Activated T-helper 2 cell treated with anti-CD3 and anti-CD28 coated beads, Interferon-gamma antibody, Interleukin-2, Interleukin-4, amounts not matched to agents 10 μg/mL and 5 μg/mL and 100 μg/mL, durations not matched to agents 14 hours and 24 hours and 36 hours (primary cell): ENCODE results near the gene SPECC1. TPM values are rescaled to one million over a fixed set of nuclear protein-coding genes. Genes with fewer than 3 reads are reported as not detected.
"Not testable (repeated sequence)": the region's sequence is repeated elsewhere in the genome, so short reads cannot be mapped to it uniquely, and the experiment has no call there.

ENCODE experiments used
- DNase-seq: peaks from one replicate; pipeline ENCODE4 v3.0.0; 2021; ENCODE audit warnings: low spot score
- H3K27ac Mint-ChIP-seq: one replicate; pipeline ENCODE4 v1.8.0; 2021; ENCODE audit warnings: mixed read lengths
- H3K27me3 Mint-ChIP-seq: one replicate; pipeline ENCODE4 v1.8.0; 2021; ENCODE audit warnings: low read depth, mixed read lengths
- H3K36me3 Mint-ChIP-seq: one replicate; pipeline ENCODE4 v1.8.0; 2021; ENCODE audit warnings: low read depth, mixed read lengths
- H3K4me1 Mint-ChIP-seq: one replicate; pipeline ENCODE4 v1.8.0; 2021; ENCODE audit warnings: low read depth, mixed read lengths
- H3K4me3 Mint-ChIP-seq: one replicate; pipeline ENCODE4 v1.8.0; 2021; ENCODE audit warnings: low read depth, mild to moderate bottlenecking, moderate library complexity, mixed read lengths
- H3K9me3 Mint-ChIP-seq: one replicate; pipeline ENCODE4 v1.8.0; 2021; ENCODE audit warnings: mixed read lengths
- intact Hi-C: fragments of 100-400 bp; cut with micrococcal nuclease; formaldehyde crosslinking; loops from one replicate; pipeline ENCODE4 v1.15.1; 2023
- total RNA-seq: library from RNA; stranded (reverse); gene quantifications from 2 replicates; pipeline ENCODE4 v1.2.3, GENCODE V29; 2022

The SPECC1 gene
- total RNA-seq, 1 donor from 2014 or later, result 6.8 TPM

GRCh38 chr17:20228860-20229259 is 219.7 kb downstream of the SPECC1 start:
- H3K27me3 Mint-ChIP-seq, result no peaks in the 10 kb centered on the region
- no peak overlapping the region for H3K4me3 Mint-ChIP-seq
- intact Hi-C loops, result no loop called here
- H3K27ac Mint-ChIP-seq, result no peak overlapping the region
- H3K4me1 Mint-ChIP-seq, result peaks cover 43% of the 10 kb centered on the region
- no peaks in the 10 kb centered on the region for H3K36me3 Mint-ChIP-seq
- DNase-seq, result no peak
- H3K9me3 Mint-ChIP-seq, result no peaks in the 10 kb centered on the region

GRCh38 chr17:20230924-20231323 is 221.8 kb downstream of the SPECC1 start:
- Mint-ChIP-seq H3K27ac (no peak overlapping the region), H3K4me3 (no peak overlapping the region), H3K27me3 (no peaks in the 10 kb centered on the region), H3K4me1 (peaks cover 64% of the 10 kb centered on the region), H3K36me3 (peaks cover 7% of the 10 kb centered on the region), H3K9me3 (no peaks in the 10 kb centered on the region)
- intact Hi-C loops, result loop anchor here (5.0 kb wide), 1 partner anchor 74 kb away; no protein-coding TSS in a partner anchor
- DNase-seq, result no peak

DNA sequence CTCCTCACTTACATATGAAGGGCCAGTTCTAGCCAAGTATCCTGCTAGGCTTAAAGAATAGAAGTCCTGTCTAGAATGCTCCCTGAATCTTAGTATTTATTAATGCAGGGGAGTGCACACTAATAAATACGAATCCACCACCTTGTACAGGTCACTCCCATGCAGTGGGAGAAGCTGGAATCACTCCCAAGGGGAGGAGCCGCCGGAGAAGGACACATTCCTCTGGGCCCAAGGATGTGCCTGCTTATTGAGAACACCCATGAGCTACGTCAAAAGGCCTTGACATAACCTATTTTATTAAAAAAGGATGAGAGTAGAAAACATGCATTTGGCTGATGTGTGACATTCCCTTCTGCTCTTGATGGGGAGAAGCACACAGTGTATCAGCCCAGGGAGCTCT is 223.5 kb downstream of the SPECC1 start:
- Mint-ChIP-seq H3K27me3 (no peaks in the 10 kb centered on the region), H3K4me3 (no peak overlapping the region), H3K36me3 (peaks cover 7% of the 10 kb centered on the region), H3K9me3 (no peaks in the 10 kb centered on the region), H3K27ac (no peak overlapping the region), H3K4me1 (peaks cover 55% of the 10 kb centered on the region)
- no peak for DNase-seq
- intact Hi-C loops, result loop anchor here (5.0 kb wide), 1 partner anchor 75 kb away; no protein-coding TSS in a partner anchor

DNA sequence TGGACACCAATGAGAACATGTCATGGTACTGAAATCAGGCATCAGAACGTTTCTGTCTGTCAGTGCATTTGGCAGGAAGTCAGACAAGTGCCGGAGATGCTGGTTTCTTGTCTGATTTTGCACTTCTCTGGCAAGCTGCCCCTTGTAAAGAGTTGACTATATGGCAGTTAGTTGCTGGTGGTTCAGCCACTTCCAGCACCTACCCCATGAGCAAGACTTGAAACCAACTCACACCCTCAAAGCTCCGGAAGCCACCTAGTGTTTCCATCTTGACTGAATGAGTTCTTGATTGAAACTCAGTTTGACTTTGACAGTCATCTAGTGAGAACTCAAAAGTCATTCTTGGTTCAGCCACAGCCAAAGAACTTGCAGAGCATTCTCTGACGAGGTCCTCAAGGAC is 225.1 kb downstream of the SPECC1 start:
- Mint-ChIP-seq H3K27ac (peak overlapping the region; percentile 91), H3K9me3 (no peaks in the 10 kb centered on the region), H3K27me3 (no peaks in the 10 kb centered on the region), H3K36me3 (peaks cover 7% of the 10 kb centered on the region), H3K4me3 (peak overlapping the region; percentile 64), H3K4me1 (peaks cover 45% of the 10 kb centered on the region)
- DNase-seq, result peak; percentile 69
- intact Hi-C loops, result loop anchor here (1.0 to 5.0 kb wide), 3 partner anchors 15 to 77 kb away; no protein-coding TSS in a partner anchor

- H3K4me1 Mint-ChIP-seq, result peaks cover 36% of the 10 kb centered on the region
Observed at GRCh38 chr17:20235747-20236146, 226.6 kb downstream of the SPECC1 start.

DNA sequence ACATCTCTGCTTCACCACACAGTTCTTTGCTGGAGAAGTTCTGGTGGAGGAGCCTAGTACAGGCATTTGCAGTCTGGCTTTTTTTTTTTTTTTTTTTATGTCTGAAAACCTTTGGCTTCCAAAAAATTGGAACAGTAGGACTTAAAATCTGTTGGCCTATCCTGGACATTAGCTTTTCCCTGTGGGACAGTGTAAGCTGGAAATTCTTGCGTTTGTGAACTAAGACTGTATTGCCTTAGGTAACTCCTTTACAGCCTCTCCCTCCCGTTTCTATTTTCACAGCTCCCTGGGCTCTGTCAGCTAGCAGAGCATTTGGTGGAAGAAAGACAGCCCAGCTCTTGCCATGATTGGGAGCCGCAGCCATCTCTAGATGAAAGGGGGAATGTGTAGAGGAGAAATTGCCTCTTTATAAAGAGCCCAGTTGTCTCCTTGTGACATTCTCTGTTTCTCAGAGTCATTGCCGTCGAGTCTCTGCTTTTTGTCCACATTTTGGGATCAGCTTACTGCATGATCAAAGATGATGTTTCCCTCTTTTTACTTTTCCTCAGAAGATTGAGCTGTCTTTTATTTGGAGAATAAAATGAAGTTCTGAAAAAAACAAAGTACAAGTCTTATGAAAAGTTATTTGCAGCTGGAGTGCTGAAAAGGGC is 227.5 kb downstream of the SPECC1 start:
- no peak for DNase-seq
- Mint-ChIP-seq H3K9me3 (no peaks in the 10 kb centered on the region), H3K4me1 (peaks cover 35% of the 10 kb centered on the region), H3K4me3 (no peak overlapping the region), H3K27ac (no peak overlapping the region), H3K36me3 (peaks cover 7% of the 10 kb centered on the region), H3K27me3 (no peaks in the 10 kb centered on the region)
- intact Hi-C loops, result no loop called here

More at GRCh38 chr17:20235747-20236146, 226.6 kb downstream of the SPECC1 start:
- Mint-ChIP-seq H3K4me3 (no peak overlapping the region), H3K27ac (no peak overlapping the region), H3K9me3 (no peaks in the 10 kb centered on the region), H3K36me3 (peaks cover 7% of the 10 kb centered on the region), H3K27me3 (no peaks in the 10 kb centered on the region)
- no peak for DNase-seq
- intact Hi-C loops, result loop anchor here (2.0 kb wide), 1 partner anchor 13 kb away; no protein-coding TSS in a partner anchor

DNA sequence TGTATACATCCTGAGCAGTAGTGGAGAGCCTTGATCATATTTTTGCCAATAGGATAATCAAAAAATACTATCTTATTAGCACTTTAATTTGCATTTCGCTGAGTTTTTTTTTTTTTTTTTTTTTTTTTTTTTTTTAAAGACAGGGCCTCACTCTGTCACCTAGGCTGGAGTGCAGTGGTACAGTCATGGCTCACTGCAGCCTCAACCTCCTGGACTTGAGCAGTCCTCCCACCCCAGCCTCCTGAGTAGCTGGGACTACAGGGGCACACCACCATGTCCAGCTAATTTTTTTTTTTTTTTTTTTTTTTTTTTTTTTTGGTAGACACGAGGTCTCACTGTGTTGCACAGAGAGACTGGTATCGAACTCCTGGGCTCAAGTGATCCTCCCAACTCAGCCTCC is 230.6 kb downstream of the SPECC1 start:
- H3K4me3 Mint-ChIP-seq, H3K27ac Mint-ChIP-seq, H3K9me3 Mint-ChIP-seq, intact Hi-C loops, H3K36me3 Mint-ChIP-seq, DNase-seq, H3K27me3 Mint-ChIP-seq: not testable (repeated sequence)
- peaks cover 12% of the 10 kb centered on the region for H3K4me1 Mint-ChIP-seq

- Mint-ChIP-seq H3K36me3 (peaks cover 5% of the 10 kb centered on the region), H3K4me3 (no peak overlapping the region), H3K4me1 (peaks cover 11% of the 10 kb centered on the region), H3K27ac (no peak overlapping the region), H3K9me3 (no peaks in the 10 kb centered on the region), H3K27me3 (no peaks in the 10 kb centered on the region)
- DNase-seq, result no peak
- intact Hi-C loops, result no loop called here
Observed at GRCh38 chr17:20241855-20242254, 232.7 kb downstream of the SPECC1 start.

DNA sequence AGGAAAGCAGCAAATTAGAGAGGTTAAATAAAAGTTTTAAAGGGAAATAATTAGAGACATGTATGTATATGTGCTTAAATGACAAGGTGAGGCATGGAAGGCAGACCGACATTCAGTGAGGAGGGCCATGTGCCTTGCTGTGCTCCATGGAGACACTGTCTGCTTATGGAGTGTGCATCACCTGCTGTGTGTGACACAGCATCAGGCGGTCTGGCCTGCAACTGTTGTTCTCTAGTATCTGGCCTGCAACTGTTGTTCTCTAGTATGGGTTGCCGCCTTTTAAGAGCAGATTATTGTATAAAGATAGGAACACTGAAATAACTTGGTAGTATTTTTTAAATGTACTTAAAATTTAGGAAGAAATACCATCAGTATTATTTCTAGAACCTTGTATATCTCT is 233.1 kb downstream of the SPECC1 start:
- intact Hi-C loops, result no loop called here
- no peaks in the 10 kb centered on the region for H3K27me3 Mint-ChIP-seq
- no peaks in the 10 kb centered on the region for H3K9me3 Mint-ChIP-seq
- peaks cover 15% of the 10 kb centered on the region for H3K4me1 Mint-ChIP-seq
- H3K4me3 Mint-ChIP-seq, result no peak overlapping the region
- no peak overlapping the region for H3K27ac Mint-ChIP-seq
- DNase-seq, result no peak
- H3K36me3 Mint-ChIP-seq, result peaks cover 5% of the 10 kb centered on the region

DNA sequence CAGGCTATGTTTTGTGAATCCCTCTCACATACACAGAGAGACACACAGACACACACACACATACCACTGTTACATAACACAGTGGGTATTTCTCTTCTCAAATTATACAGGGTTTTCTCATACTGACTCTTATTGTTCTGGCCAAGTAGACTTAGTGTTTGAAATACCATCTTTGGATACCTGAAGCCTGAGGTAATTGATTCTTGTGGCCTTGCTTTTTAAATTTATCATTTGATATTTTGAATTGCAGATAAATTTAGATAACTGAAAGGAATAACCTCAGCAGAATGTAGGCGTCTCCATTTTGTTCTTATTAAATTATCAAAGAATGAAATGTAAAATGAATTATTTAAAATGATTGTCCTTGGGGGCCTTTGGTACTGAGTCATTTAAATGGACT is 234.4 kb downstream of the SPECC1 start:
- H3K27me3 Mint-ChIP-seq, result no peaks in the 10 kb centered on the region
- intact Hi-C loops, result no loop called here

GRCh38 chr17:20244671-20245070 is 235.5 kb downstream of the SPECC1 start:
- no peak for DNase-seq
- intact Hi-C loops, result no loop called here
- Mint-ChIP-seq H3K27ac (no peak overlapping the region), H3K36me3 (peaks cover 7% of the 10 kb centered on the region), H3K9me3 (no peaks in the 10 kb centered on the region), H3K4me1 (peaks cover 19% of the 10 kb centered on the region), H3K27me3 (no peaks in the 10 kb centered on the region), H3K4me3 (no peak overlapping the region)

More for the DNA sequence above, 234.4 kb downstream of the SPECC1 start:
- Mint-ChIP-seq H3K27ac (no peak overlapping the region), H3K9me3 (no peaks in the 10 kb centered on the region), H3K4me1 (peaks cover 15% of the 10 kb centered on the region), H3K4me3 (no peak overlapping the region), H3K36me3 (peaks cover 5% of the 10 kb centered on the region)
- no peak for DNase-seq

DNA sequence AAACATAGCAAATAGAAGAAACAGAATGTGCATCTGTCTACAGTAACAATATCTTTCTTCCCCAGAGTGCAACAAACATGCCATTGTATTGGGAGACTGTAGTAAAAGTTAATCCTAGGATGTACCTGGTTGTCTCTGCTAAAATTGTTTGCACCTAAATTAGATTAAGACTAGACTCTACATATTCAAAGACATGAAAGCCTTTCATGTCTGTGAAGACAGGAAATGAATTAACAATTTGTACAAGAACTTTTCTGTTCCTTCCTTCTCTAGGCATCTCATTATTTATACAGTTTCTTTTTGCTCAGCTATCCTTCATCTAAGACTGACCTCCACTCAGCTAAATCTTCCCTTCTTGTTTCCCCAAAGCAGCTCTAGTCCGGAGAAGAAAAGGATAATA is 237.5 kb downstream of the SPECC1 start:
- Mint-ChIP-seq H3K4me1 (peaks cover 22% of the 10 kb centered on the region), H3K27me3 (no peaks in the 10 kb centered on the region)

DNA sequence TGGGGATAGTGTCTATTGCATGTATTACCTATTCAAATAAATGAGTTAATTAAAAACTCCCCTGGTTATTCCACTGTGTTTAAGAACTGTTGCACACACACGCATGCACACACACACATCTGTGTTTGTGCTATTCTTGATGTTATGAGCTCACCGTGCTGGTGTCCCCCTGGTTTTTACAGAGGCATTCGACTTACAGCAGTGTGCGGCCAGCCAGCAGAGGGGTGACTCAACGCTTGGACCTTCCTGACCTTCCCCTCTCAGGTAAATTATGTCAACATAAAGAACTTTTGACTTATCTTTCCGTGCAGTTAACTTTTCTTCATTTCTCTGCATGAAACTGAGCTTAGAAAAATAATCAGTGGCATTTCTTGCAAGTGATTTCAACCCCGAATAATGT is 244.2 kb downstream of the SPECC1 start:
- DNase-seq, result no peak
- no peaks in the 10 kb centered on the region for H3K27me3 Mint-ChIP-seq
- peaks cover 16% of the 10 kb centered on the region for H3K36me3 Mint-ChIP-seq
- H3K9me3 Mint-ChIP-seq, result peaks cover 12% of the 10 kb centered on the region
- H3K4me1 Mint-ChIP-seq, result peaks cover 28% of the 10 kb centered on the region
- intact Hi-C loops, result no loop called here
- H3K4me3 Mint-ChIP-seq, result no peak overlapping the region
- H3K27ac Mint-ChIP-seq, result no peak overlapping the region

More for the DNA sequence above, 237.5 kb downstream of the SPECC1 start:
- H3K27ac Mint-ChIP-seq, result no peak overlapping the region
- peaks cover 9% of the 10 kb centered on the region for H3K36me3 Mint-ChIP-seq
- no peak for DNase-seq
- H3K4me3 Mint-ChIP-seq, result no peak overlapping the region
- intact Hi-C loops, result no loop called here
- H3K9me3 Mint-ChIP-seq, result no peaks in the 10 kb centered on the region
